Small intestine (tissue), 7 donors: ENCODE results near the gene ITPR2. TPM values are rescaled to one million over a fixed set of nuclear protein-coding genes. Genes with fewer than 3 reads are reported as not detected.

Experiments used
- DNase-seq, 2 donors: peaks; one replicate each; pipeline versions ENCODE4 v3.0.0 to v3.0.0-alpha.2; 2013
- FAIRE-seq: peaks from 2 replicates; lab custom pipeline; 2012; peaks lifted over from hg19 to GRCh38; lab: Jason Lieb, UNC
- H3K27ac ChIP-seq, 3 donors: one replicate each; pipeline ENCODE4 v1.5.1; 2013; ENCODE audit warnings: low read length in 2 of 3, mild to moderate bottlenecking in 2 of 3, control low read depth in 1 of 3, inconsistent platforms in 1 of 3, low read depth in 1 of 3, moderate library complexity in 1 of 3
- H3K27me3 ChIP-seq, 3 donors: one replicate each; pipeline ENCODE4 v1.6.1; 2013; ENCODE audit warnings: low read length in 3 of 3, inconsistent platforms in 1 of 3; ENCODE audit not compliant: control insufficient read depth in 3 of 3, insufficient read depth in 3 of 3
- H3K36me3 ChIP-seq, 3 donors: one replicate each; pipeline ENCODE4 v1.6.1; 2013; ENCODE audit warnings: low read length in 3 of 3, inconsistent platforms in 1 of 3, low read depth in 1 of 3, mild to moderate bottlenecking in 1 of 3, moderate library complexity in 1 of 3; ENCODE audit not compliant: control insufficient read depth in 3 of 3, insufficient read depth in 2 of 3
- H3K4me1 ChIP-seq, 3 donors: one replicate each; pipeline ENCODE4 v1.6.1; 2013; ENCODE audit warnings: low read length in 2 of 3, inconsistent platforms in 1 of 3, low read depth in 1 of 3, mild to moderate bottlenecking in 1 of 3, moderate library complexity in 1 of 3; ENCODE audit not compliant: control insufficient read depth in 3 of 3, insufficient read depth in 2 of 3
- H3K4me3 ChIP-seq, 3 donors: one replicate each; pipeline ENCODE4 v1.5.1; 2013; ENCODE audit warnings: low read length in 3 of 3, control low read depth in 1 of 3, inconsistent platforms in 1 of 3, low read depth in 1 of 3, mild to moderate bottlenecking in 1 of 3, moderate library complexity in 1 of 3
- H3K9me3 ChIP-seq, 2 donors: one replicate each; pipeline ENCODE4 v1.6.1; 2013; ENCODE audit warnings: low read depth in 1 of 2, low read length in 1 of 2; ENCODE audit not compliant: control insufficient read depth in 2 of 2, insufficient read depth in 1 of 2
- WGBS, 3 donors: extraction: QIAGEN DNeasy Blood & Tissue Kit; methylation state at CpG; one replicate each; pipeline ENCODE4 v1.1.7; 2013; 5-methylcytosine and 5-hydroxymethylcytosine counted together
- polyA plus RNA-seq, 4 donors: library from polyadenylated mRNA; stranded (reverse) in 3 of 4; unstranded in 1 of 4; fragments of 200-250 nt in 3 of 4; fragments of 120-200 nt in 1 of 4; gene quantifications; one replicate each; pipeline versions ENCODE4 v1.2.1 to v1.2.3, GENCODE V29; 2013
- donor health status: healthy with polysubstance abuse.
- donor health status: control.
- donor health status: control.
- donor health status: Bipolar disorder and iron deficiency.
- donor health status: healthy.

Gene ITPR2
- polyA plus RNA-seq, 4 donors: 2.2 to 9.2 (median 4.4) TPM

DNA sequence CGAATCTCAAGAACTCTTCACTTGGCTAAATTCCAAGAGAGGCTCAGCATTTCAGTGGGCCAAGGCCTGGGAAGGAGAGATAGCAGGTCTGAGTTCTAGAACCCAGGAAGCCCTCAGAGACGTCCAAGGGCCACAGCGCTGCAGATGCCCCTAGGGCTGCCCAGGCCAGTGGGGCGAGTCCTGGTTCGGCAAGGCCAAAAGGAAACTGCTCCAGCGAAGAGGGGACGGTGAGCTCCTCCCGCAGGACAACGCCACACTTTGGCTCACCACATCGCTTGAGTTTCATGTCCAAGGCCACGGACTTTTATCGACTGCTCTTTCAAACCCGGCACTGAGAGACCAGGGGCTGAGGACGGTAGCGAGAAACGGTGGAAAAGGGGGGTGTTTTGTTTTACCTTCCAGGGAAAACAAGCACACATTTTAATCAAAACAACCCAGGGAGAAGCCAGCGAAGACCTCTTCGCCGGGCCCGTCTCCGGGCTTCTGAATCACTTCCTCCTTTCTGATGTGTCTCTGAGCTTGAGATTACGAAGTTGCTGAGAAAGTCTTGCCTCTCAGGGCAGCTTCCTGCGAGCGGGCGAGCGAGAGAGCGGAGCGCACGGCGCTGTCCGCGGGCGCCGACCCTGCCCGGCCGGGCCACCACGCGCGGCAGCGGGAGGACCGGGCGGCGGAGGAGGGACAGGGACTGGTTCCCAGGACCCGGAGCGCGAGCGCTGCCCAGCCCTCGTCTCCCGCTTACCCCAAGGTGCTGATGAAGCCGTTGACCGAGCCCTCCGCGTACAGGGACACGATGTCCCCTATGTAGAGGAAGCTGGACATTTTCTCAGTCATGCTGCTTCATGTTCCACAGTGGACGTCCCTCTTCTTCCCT, 808 bp downstream of the ITPR2 start:
- Histone ChIP-seq H3K27me3 (no peaks in the 10 kb centered on the region), H3K4me1 (peaks cover 3 to 12% (median 10%) of the 10 kb centered on the region in 3 donors), H3K9me3 (no peaks in the 10 kb centered on the region), H3K36me3 (no peaks in the 10 kb centered on the region), H3K27ac (peak overlapping the region; percentile 90 to 99 (median 94)), H3K4me3 (peak overlapping the region; percentile 73 to 94 (median 93))
- 0% methylated on average over 50 to 55 of the region's 55 CpGs for WGBS, 3 donors
- FAIRE-seq (no peak), DNase-seq (peak; percentile 76 to 83)

DNA sequence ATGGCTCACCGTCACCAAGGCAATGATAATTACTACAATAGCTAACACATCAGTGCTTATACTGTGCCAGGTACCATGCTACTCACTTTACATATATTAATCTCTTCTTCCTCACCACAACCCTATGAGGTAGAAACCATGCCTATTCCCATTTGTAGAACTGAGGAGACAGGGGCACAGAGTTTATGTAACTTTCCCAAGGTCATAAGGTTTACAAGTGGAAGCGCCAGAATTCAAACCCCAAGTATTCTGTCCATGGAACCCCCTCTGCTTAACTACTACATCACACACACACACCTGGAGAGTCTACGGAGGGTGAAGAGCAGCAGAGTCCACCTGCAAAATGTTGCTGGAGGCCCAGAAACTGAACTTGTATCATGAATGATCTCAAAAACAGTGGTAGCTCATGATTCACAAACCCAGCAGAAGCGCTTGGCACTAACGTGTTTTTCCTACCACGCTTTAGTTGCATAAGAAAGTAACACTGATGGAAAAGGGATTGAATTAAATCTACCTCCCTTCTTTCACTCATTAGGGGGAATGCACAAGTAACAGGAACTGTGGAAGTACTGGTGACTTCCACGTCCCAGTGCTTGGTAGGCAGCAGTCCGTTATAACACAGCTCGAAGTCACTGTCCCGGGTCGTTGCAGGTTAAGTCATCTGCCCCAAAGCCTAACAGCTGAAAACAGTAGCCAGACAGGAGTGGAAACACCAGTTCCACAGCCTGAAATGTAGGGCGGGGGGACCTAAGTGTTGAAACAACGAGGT, 2.0 kb downstream of the ITPR2 start:
- WGBS, 3 donors: 21 to 65% (median 58%) methylated on average over 13 of the region's 13 CpGs
- FAIRE-seq: no peak

DNA sequence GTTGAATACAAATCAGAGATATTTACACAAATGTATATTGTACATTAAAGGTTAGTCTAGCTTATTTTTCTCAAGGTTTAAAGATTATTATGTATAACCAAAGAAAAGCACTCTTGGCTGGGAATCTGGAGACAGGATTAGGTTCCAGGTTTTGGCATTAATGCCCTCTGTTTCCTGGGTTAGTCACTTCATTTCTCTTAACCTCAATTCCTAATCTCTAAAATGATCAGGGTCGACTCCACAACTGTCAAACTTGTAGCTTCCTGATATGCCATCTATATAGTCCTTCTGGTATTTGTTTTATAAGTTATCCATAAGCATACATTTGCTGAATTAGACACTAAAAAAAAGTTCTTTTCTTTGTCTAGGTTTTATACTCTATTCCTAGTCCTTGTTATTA, 2.6 kb downstream of the ITPR2 start:
- FAIRE-seq (no peak), DNase-seq (no peak)
- Histone ChIP-seq H3K4me1 (peaks cover 3 to 12% (median 10%) of the 10 kb centered on the region in 3 donors), H3K9me3 (no peaks in the 10 kb centered on the region), H3K27ac (no peak overlapping the region), H3K27me3 (no peaks in the 10 kb centered on the region), H3K4me3 (no peak overlapping the region), H3K36me3 (no peaks in the 10 kb centered on the region)
- 37 to 41% (median 37%) methylated on average over 1 of the region's 1 CpG for WGBS, 3 donors

More for the DNA sequence above, 2.0 kb downstream of the ITPR2 start:
- Histone ChIP-seq H3K27me3 (no peaks in the 10 kb centered on the region), H3K27ac (peak overlapping the region in 1 of 3 donors; percentile 17), H3K36me3 (no peaks in the 10 kb centered on the region), H3K4me1 (peaks cover 3 to 12% (median 10%) of the 10 kb centered on the region in 3 donors), H3K4me3 (peak overlapping the region in 2 of 3 donors; percentile 22 to 24), H3K9me3 (no peaks in the 10 kb centered on the region)
- DNase-seq: no peak

DNA sequence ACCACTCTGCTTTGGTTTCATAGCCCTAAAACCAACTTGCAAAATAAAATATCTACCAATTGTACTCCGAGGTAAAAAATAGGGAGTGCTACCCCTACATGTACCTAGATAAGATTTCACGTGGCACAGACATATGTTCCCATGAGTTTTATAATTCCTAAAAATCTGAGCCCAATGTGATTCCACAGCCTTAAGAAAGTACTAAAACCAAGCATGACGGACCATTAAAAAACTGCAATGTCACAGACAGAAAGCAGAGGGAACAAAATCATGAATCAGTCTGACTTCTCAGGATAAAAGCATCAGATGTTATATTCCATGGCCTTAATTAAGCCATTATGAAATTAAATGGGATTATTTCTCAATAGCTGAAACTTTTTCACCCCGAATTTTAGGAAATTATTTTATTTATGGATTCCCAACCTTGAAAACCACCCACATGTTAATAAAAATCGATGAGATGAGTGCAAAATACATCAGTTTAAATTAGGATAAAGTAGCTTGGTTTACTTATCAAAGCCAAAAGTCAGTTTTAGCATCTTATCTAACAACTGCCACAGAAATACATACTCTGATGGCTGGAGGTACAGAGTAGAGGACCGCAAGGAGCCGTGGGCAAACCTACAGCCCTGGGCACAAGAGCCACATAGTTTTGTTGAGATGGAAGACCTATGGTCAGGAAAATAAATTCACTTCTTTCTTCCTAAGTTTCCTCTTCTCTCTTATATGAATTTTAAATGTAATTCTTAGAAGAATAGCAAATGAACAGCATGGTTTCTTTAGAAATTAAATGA, 4.5 kb downstream of the ITPR2 start:
- Histone ChIP-seq H3K4me3 (no peak overlapping the region), H3K4me1 (peaks cover 3 to 10% (median 8%) of the 10 kb centered on the region in 3 donors), H3K9me3 (no peaks in the 10 kb centered on the region), H3K27me3 (no peaks in the 10 kb centered on the region), H3K27ac (no peak overlapping the region), H3K36me3 (no peaks in the 10 kb centered on the region)
- DNase-seq (no peak), FAIRE-seq (no peak)
- 80 to 87% (median 87%) methylated on average over 7 of the region's 7 CpGs for WGBS, 3 donors

DNA sequence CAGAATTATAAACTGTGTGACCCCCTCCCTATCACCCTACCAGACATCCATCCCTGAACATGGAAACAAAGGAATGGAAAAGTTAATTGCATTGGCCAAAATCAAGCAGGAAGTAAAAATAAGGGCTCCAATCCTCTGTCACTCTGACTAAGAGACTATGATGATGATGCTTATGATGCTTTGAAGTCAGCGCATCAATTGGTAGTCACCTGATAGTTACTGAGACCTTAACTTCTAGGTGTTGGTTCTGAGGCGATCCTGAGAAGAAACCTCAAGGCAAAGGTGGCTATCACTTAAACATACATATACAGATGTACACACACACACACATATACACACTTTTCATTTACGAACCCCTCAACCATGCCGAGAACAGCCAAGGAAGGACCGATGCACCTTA, 6.6 kb downstream of the ITPR2 start:
- Histone ChIP-seq H3K9me3 (no peaks in the 10 kb centered on the region), H3K4me1 (peaks cover 3 to 9% (median 7%) of the 10 kb centered on the region in 3 donors), H3K36me3 (no peaks in the 10 kb centered on the region), H3K27ac (no peak overlapping the region), H3K4me3 (no peak overlapping the region), H3K27me3 (no peaks in the 10 kb centered on the region)
- no peak for FAIRE-seq
- DNase-seq: no peak
- WGBS, 3 donors: 96 to 97% (median 96%) methylated on average over 5 of the region's 5 CpGs

DNA sequence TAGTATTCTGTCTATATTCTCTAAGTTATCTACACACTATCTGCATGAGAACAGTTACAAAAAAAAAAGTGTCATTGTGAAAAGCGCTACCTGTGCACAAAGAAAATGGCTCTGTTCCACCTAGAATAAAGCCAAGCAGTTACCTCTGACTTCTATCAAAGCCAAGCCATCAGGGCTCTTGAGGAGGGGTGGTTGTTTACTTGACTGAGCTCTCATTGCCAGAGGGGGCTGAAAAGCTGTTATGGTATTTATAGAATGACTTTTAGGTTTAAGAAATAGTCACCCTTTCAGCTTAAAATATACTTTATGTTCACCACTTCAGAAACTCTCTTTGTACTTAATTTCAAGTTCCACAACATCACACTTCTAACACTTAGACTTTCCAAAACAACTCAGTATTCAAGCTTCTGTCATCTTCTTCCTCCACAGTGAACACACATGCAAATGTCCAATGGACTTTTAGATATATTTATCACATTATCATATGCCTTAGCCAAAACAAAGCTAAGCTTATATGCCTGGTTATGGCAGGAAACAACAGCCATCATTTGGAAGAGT, 7.5 kb downstream of the ITPR2 start:
- H3K36me3 ChIP-seq: no peaks in the 10 kb centered on the region
- no peaks in the 10 kb centered on the region for H3K9me3 ChIP-seq
- 90 to 97% (median 94%) methylated on average over 1 of the region's 1 CpG for WGBS, 3 donors
- no peak overlapping the region for H3K4me3 ChIP-seq
- peaks cover 0 to 3% (median under 1%) of the 10 kb centered on the region in 3 donors for H3K4me1 ChIP-seq
- FAIRE-seq (no peak), DNase-seq (no peak)
- no peaks in the 10 kb centered on the region for H3K27me3 ChIP-seq
- no peak overlapping the region for H3K27ac ChIP-seq

DNA sequence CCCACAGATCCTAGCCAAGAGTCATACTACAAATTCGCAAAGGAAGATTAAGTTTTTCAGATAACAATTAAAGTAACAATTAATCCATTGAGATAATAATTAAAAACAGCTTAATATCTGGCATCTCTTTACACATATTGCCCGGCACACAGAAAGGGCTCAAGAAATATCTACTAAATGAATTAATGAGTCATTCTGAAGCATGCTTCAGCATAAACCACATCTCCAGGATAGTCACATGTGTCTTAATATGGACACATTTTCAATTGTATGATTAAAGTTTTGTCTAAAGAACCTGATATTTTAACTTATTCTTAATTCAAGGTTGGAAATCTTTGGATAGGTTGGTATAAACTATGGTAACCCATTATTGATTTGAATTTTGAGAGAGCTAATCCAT, 9.6 kb downstream of the ITPR2 start:
- Histone ChIP-seq H3K27ac (no peak overlapping the region), H3K9me3 (no peaks in the 10 kb centered on the region), H3K27me3 (no peaks in the 10 kb centered on the region), H3K4me3 (no peak overlapping the region), H3K4me1 (peaks cover 0 to 3% (median 0%) of the 10 kb centered on the region in 3 donors), H3K36me3 (no peaks in the 10 kb centered on the region)
- 83 to 89% (median 88%) methylated on average over 2 of the region's 2 CpGs for WGBS, 3 donors
- DNase-seq (no peak), FAIRE-seq (no peak)
